GM23338 (cell line): ENCODE results near the gene RAMAC. TPM values are rescaled to one million over a fixed set of nuclear protein-coding genes. Genes with fewer than 3 reads are reported as not detected.

Source experiments
- ATAC-seq: fragments of 200-7000 bp; cut with Tn5 transposase; 3 replicates; pipeline ENCODE4 v1.9.1; 2020
- DNase-seq: peaks from one replicate; pipeline ENCODE4 v3.0.0-alpha.2; 2015; ENCODE audit warnings: low spot score
- H2AFZ ChIP-seq: fragments of 200-600 bp; sonication (generic); 2 replicates; pipeline ENCODE4 v1.8.0; 2016; ENCODE audit warnings: antibody characterized with exemption, mild to moderate bottlenecking, moderate library complexity
- H3F3A ChIP-seq: fragments of 200-600 bp; sonication (generic); replicated peaks from 2 replicates; pipeline ENCODE4 v1.8.0; 2017; ENCODE audit warnings: antibody characterized with exemption, mixed run types, low read depth
- H3K27ac ChIP-seq: fragments of 200-600 bp; sonication (generic); 2 replicates; pipeline ENCODE4 v1.6.1; 2016; ENCODE audit warnings: low read depth
- H3K27me3 ChIP-seq: fragments of 200-600 bp; sonication (generic); 2 replicates; pipeline ENCODE4 v1.8.0; 2016; ENCODE audit warnings: mild to moderate bottlenecking, mixed run types, moderate library complexity; ENCODE audit not compliant: insufficient read depth
- H3K36me3 ChIP-seq: fragments of 200-600 bp; sonication (generic); 2 replicates; pipeline ENCODE4 v1.8.0; 2016; ENCODE audit warnings: mild to moderate bottlenecking; ENCODE audit not compliant: insufficient read depth
- H3K4me1 ChIP-seq: fragments of 200-600 bp; sonication (generic); 2 replicates; pipeline ENCODE4 v1.8.0; 2016; ENCODE audit warnings: mild to moderate bottlenecking, moderate library complexity; ENCODE audit not compliant: insufficient read depth
- H3K4me2 ChIP-seq: fragments of 200-600 bp; sonication (generic); 2 replicates; pipeline ENCODE4 v1.7.1; 2017; ENCODE audit warnings: mixed run types
- H3K4me3 ChIP-seq: fragments of 200-600 bp; sonication (generic); 2 replicates; pipeline ENCODE4 v1.6.1; 2016; ENCODE audit warnings: mixed run types
- H3K79me2 ChIP-seq: fragments of 200-600 bp; sonication (generic); replicated peaks from 2 replicates; pipeline ENCODE4 v1.8.0; 2017; ENCODE audit warnings: mild to moderate bottlenecking; ENCODE audit not compliant: insufficient read depth
- H3K9me2 ChIP-seq: fragments of 200-600 bp; sonication (generic); 2 replicates; pipeline ENCODE4 v1.8.0; 2017; ENCODE audit not compliant: insufficient read depth
- H4K20me1 ChIP-seq: fragments of 200-600 bp; sonication (generic); replicated peaks from 2 replicates; pipeline ENCODE4 v1.8.0; 2017; ENCODE audit warnings: mild to moderate bottlenecking; ENCODE audit not compliant: insufficient read depth
- H3K27ac Mint-ChIP-seq: 2 replicates; pipeline ENCODE4 v1.8.0; 2020; ENCODE audit warnings: inconsistent platforms, mild to moderate bottlenecking, moderate library complexity, mixed read lengths
- H3K27me3 Mint-ChIP-seq: 3 replicates; pipeline ENCODE4 v1.8.0; 2022; ENCODE audit warnings: low read depth, mild to moderate bottlenecking, moderate library complexity, mixed read lengths, inconsistent platforms; ENCODE audit not compliant: insufficient read depth, poor library complexity
- H3K36me3 Mint-ChIP-seq: 3 replicates; pipeline ENCODE4 v1.8.0; 2021; ENCODE audit warnings: low read depth, mild to moderate bottlenecking, inconsistent platforms, moderate library complexity, mixed read lengths
- H3K4me1 Mint-ChIP-seq: 3 replicates; pipeline ENCODE4 v1.8.0; 2020; ENCODE audit warnings: mild to moderate bottlenecking, inconsistent platforms, mixed read lengths
- H3K4me3 Mint-ChIP-seq: 3 replicates; pipeline ENCODE4 v1.8.0; 2021; ENCODE audit warnings: moderate library complexity, mild to moderate bottlenecking, inconsistent platforms, mixed read lengths
- H3K9me3 Mint-ChIP-seq: 3 replicates; pipeline ENCODE4 v1.8.0; 2020; ENCODE audit warnings: moderate library complexity, mild to moderate bottlenecking, inconsistent platforms, mixed read lengths
- CREB1 ChIP-seq: fragments of 250-450 bp; sonication (Bioruptor Pico); IDR thresholded peaks from 2 replicates; pipeline ENCODE4 v1.5.0; 2020; ENCODE audit warnings: low read depth, mild to moderate bottlenecking, moderate library complexity
- ETS1 ChIP-seq: IDR thresholded peaks from 2 replicates; pipeline ENCODE4 v1.6.1; 2016; ENCODE audit warnings: antibody characterized with exemption
- EZH2 ChIP-seq: fragments of 200-600 bp; sonication (generic); IDR thresholded peaks from one replicate; pipeline ENCODE4 v1.8.0; 2017; ENCODE audit warnings: antibody characterized with exemption, mild to moderate bottlenecking, low read depth; ENCODE audit not compliant: unreplicated experiment
- EZH2phosphoT487 ChIP-seq: fragments of 200-600 bp; sonication (generic); IDR thresholded peaks from one replicate; pipeline ENCODE4 v1.8.1; 2018; ENCODE audit warnings: antibody characterized with exemption; ENCODE audit not compliant: unreplicated experiment
- JUNB ChIP-seq: IDR thresholded peaks from one replicate; pipeline ENCODE4 v1.6.1; 2016; ENCODE audit warnings: antibody characterized with exemption; ENCODE audit not compliant: unreplicated experiment
- NANOG ChIP-seq: IDR thresholded peaks from 2 replicates; pipeline ENCODE4 v1.6.1; 2016; ENCODE audit warnings: antibody characterized with exemption, borderline replicate concordance
- POLR2AphosphoS5 ChIP-seq: IDR thresholded peaks from 2 replicates; pipeline ENCODE4 v1.6.1; 2016; ENCODE audit warnings: antibody characterized with exemption, low read depth
- ZNF331 ChIP-seq: fragments of 250-450 bp; sonication (Bioruptor Pico); IDR thresholded peaks from 2 replicates; pipeline ENCODE4 v1.5.0; 2020; ENCODE audit warnings: low read depth, mild to moderate bottlenecking, moderate library complexity
- ZNF462 ChIP-seq: fragments of 250-450 bp; sonication (Bioruptor Pico); IDR thresholded peaks from 2 replicates; pipeline ENCODE4 v1.5.0; 2020; ENCODE audit warnings: mild to moderate bottlenecking, moderate library complexity
- polyA plus RNA-seq: library from polyadenylated mRNA; unstranded; fragments of >200 nt; fragmentation: Nextera tagmentation; extraction: Ambion mirVana; gene quantifications from 2 replicates; pipeline ENCODE4 v1.2.1, GENCODE V29; 2016
- total RNA-seq: library from RNA; depleted of rRNA; stranded (reverse); fragments of >200 nt; shearing (Covaris generic); gene quantifications from 2 replicates; pipeline ENCODE4 v1.2.3, GENCODE V29; 2014

The RAMAC gene
- total and polyA plus RNA-seq, 2 experiments from 2014 or later = 27.4 to 58.6 TPM

GRCh38 chr15:82992436-82992998, 6.5 kb downstream of the RAMAC start (continued):
- TF ChIP-seq ZNF462 (CRISPR knock-in tag) (no peak), NANOG (no peak)

- peaks cover 10% of the 10 kb centered on the region for H3K36me3 ChIP-seq
- no peaks in the 10 kb centered on the region for H3K27me3 ChIP-seq
- no peaks in the 10 kb centered on the region; the same call in 2 of the 3 replicates for H3K9me3 Mint-ChIP-seq
- DNase-seq (no peak), ATAC-seq (no peak)
- H3F3A ChIP-seq = no peaks in the 10 kb centered on the region
- H3K27me3 Mint-ChIP-seq = peaks cover 5% of the 10 kb centered on the region
- H3K4me3 ChIP-seq = no peak overlapping the region
- no peak overlapping the region for H2AFZ ChIP-seq
- H3K27ac Mint-ChIP-seq = no peak overlapping the region
- no peaks in the 10 kb centered on the region for H4K20me1 ChIP-seq
- no peak overlapping the region for H3K27ac ChIP-seq
- H3K4me1 Mint-ChIP-seq = no peaks in the 10 kb centered on the region
- no peaks in the 10 kb centered on the region for H3K4me1 ChIP-seq
- H3K79me2 ChIP-seq = 0 out of 2 replicates have a peak, but pooled peaks cover 2% of the 10 kb centered on the region
- H3K9me2 ChIP-seq = no peaks in the 10 kb centered on the region
- no peak overlapping the region for H3K4me3 Mint-ChIP-seq
- no peak overlapping the region for H3K4me2 ChIP-seq
- H3K36me3 Mint-ChIP-seq = peaks cover 26% of the 10 kb centered on the region
- no peak for TF ChIP-seq ZNF331 (CRISPR knock-in tag)
- TF ChIP-seq ZNF462 (CRISPR knock-in tag) = no peak
- TF ChIP-seq POLR2AphosphoS5 = no peak
- TF ChIP-seq JUNB = no peak
- TF ChIP-seq ETS1 = no peak
- TF ChIP-seq EZH2phosphoT487 = no peak
- TF ChIP-seq EZH2 = no peak
- TF ChIP-seq CREB1 = no peak
Observed at GRCh38 chr15:82993144-82993543, 7.1 kb downstream of the RAMAC start.
